ENCODE data around the gene IRF2BP1. TPM values are rescaled to one million over a fixed set of nuclear protein-coding genes. Genes with fewer than 3 reads are reported as not detected.

Gene IRF2BP1
- total and polyA plus RNA-seq, 2 of the 13 experiments (the other 11 are each of a cell fraction or from before 2014, with no cell fraction given) = 4.3 to 14.3 TPM

DNA sequence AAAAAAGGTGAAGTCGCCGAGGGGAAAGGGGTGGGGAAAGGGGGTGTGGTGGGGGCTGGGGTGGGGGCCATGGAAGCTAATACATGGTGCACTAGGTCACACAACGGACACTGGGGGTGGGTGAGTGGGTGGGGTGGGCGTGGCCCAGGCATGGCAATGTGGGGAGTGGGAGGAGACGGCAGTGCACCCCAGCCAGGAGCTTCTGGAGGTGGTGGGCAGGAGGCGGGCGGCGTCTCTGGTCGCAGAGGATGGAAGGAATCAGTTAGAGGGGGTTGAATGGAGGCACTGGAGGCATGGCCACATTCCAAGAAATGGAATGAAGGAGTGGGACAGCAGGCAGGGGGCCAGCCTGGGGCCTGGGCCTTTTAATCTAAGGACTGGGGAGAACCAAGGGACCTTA, 47.8 kb upstream of the IRF2BP1 start (continued):
- no peak for TF ChIP-seq ZBTB25 (CRISPR knock-in tag; IDR thresholded peaks at IDR 0.05)
- TF ChIP-seq SP4 (CRISPR knock-in tag; IDR thresholded peaks at IDR 0.05) = no peak
- TF ChIP-seq MYPOP (CRISPR knock-in tag; IDR thresholded peaks at IDR 0.05) = no peak
- TF ChIP-seq ZNF256 (CRISPR knock-in tag; conservative IDR thresholded peaks at IDR 0.05) = no peak
- TF ChIP-seq SRSF9 (IDR thresholded peaks at IDR 0.05; ENCODE audit: borderline replicate concordance, insufficient read depth, low read depth, low read length, poor library complexity, severe bottlenecking) = no peak

- CTCF ChIA-PET (ENCODE audit: low intra/inter-chr PET ratio, low total read pairs) = no interaction called here
- FAIRE-seq (no peak), ATAC-seq (no peak), DNase-seq (ENCODE audit: low spot score) (no peak)
- no peak overlapping the region for H3K4me2 ChIP-seq (ENCODE audit: low read depth, low read length)
- H3K9ac ChIP-seq (ENCODE audit: insufficient read depth, low read depth, low read length) = no peak overlapping the region
- no peak overlapping the region for H2AFZ ChIP-seq (ENCODE audit: low read length)
- peaks cover 7% of the 10 kb centered on the region for H3K4me1 ChIP-seq (ENCODE audit: insufficient read depth, low read length)
- in situ Hi-C loops (cut with HindIII; ENCODE audit: extremely low pct_ligation_motif_present, low pct_unique_long_range_greater_than_20kb) = no loop called here
- TF ChIP-seq MAZ (IDR thresholded peaks at IDR 0.05; ENCODE audit: borderline replicate concordance, low read depth, low read length) (no peak), MAZ (CRISPR knock-in tag; IDR thresholded peaks at IDR 0.05; ENCODE audit: low read depth) (no peak), MEF2D (CRISPR knock-in tag; IDR thresholded peaks at IDR 0.05) (no peak), ZNF24 (IDR thresholded peaks at IDR 0.05) (0 out of 2 replicates have a peak, but pooled peaks have one; percentile 62), ZNF547 (CRISPR knock-in tag; IDR thresholded peaks at IDR 0.05) (no peak), U2AF1 (optimal IDR thresholded peaks at IDR 0.05; ENCODE audit: low read depth, low read length) (no peak)
- TF ChIP-seq, protein P1, sequence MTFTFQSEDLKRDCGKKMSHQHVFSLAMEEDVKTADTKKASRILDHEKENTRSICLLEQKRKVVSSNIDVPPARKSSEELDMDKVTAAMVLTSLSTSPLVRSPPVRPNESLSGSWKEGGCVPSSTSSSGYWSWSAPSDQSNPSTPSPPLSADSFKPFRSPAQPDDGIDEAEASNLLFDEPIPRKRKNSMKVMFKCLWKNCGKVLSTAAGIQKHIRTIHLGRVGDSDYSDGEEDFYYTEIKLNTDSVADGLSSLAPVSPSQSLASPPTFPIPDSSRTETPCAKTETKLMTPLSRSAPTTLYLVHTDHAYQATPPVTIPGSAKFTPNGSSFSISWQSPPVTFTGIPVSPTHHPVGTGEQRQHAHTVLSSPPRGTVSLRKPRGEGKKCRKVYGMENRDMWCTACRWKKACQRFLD (CRISPR knock-in tag; IDR thresholded peaks at IDR 0.05; ENCODE audit: borderline replicate concordance) = no peak
- no TSS peak for BruUV-seq (replicated peaks)
- H3K4me3 ChIP-seq (replicated peaks in 1 of 3; ENCODE audit: insufficient read depth in 1 of 3, low read depth in 2 of 3, low read length in 3 of 3) = no peak overlapping the region
- peaks cover 2 to 30% of the 10 kb centered on the region in 2 experiments for H3K27me3 ChIP-seq (ENCODE audit: control insufficient read depth in 1 of 2, insufficient read depth in 2 of 2, low read length in 2 of 2)
- no peak overlapping the region for H3K27ac ChIP-seq (ENCODE audit: extremely low read length, insufficient read depth, low read length)
- POLR2A ChIA-PET = no interaction called here
- no peaks in the 10 kb centered on the region for H3K36me3 ChIP-seq (replicated peaks in 1 of 2; ENCODE audit: control insufficient read depth in 1 of 2, insufficient read depth in 2 of 2, low read length in 2 of 2)
- H3K79me2 ChIP-seq (ENCODE audit: insufficient read depth, low read length) = no peaks in the 10 kb centered on the region
- no peaks in the 10 kb centered on the region for H3K9me3 ChIP-seq (ENCODE audit: low read length)
- no peaks in the 10 kb centered on the region for H4K20me1 ChIP-seq (ENCODE audit: insufficient read depth, low read length)
- intact Hi-C loops (cut with micrococcal nuclease; ENCODE audit: unreplicated experiment) = no loop called here
- 15% methylated on average over 3 of the region's 3 CpGs for WGBS (ENCODE audit: low lambda C conversion rate)
Measured at GRCh38 chr19:45931055-45931454, 45.1 kb upstream of the IRF2BP1 start.

Measured in HepG2 (cell line).